GM21515 (cell line): ENCODE data around the gene RBX1.
"Not testable (repeated sequence)": the region's sequence is repeated elsewhere in the genome, so short reads cannot be mapped to it uniquely, and the experiment has no call there.

Source experiments
- ATAC-seq: cut with Tn5 transposase; IDR thresholded peaks from one replicate; pipeline ENCODE4 v1.9.1; 2021; ENCODE audit not compliant: unreplicated experiment

Gene RBX1

GRCh38 chr22:40950962-40951794 is at the start of gene RBX1:
Gene RBX1 (plus strand): TSS chr22:40951378. CDS start chr22:40951399, 21 bp downstream.
- peak; percentile 80 for ATAC-seq

DNA sequence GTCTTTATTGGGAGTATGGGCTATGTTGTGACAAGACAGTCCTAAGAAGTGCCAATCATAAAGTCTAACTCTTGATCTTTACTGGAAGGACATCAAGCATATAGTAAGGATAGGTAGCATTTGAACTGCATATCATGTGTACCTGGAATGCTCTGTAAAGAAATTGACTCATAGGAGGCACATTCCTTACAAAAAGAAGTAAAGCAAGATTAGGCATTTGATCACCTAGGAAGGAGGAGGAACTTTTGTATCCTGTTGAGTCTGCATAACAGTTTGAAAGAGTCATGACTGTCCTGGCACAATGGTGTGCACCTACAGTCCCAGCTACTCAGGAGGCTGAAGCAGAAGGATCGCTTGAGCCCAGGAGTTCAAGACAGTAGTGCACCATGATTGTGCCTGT is 47.1 kb upstream of the RBX1 start:
- ATAC-seq, result no peak

GRCh38 chr22:40908895-40909294 is 42.3 kb upstream of the RBX1 start:
- ATAC-seq, result no peak

DNA sequence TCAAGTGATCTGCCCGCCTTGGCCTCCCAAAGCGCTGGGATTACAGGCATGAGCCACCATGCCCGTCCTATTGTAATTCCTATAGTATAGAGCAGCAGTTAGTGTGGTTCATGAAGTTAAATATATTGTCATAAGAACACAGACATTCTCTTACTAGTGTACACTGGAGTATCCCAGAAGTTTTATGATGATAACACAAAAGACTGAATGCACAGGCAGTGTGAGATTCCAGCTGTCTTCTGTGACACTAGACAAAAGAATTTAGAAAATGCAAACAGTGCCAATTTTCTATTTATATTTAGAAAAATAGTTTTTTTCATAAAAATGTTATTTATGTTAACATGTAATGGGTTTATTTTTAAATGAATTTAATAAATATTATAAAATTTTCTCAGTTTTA is 39.4 kb upstream of the RBX1 start:
- no peak for ATAC-seq

DNA sequence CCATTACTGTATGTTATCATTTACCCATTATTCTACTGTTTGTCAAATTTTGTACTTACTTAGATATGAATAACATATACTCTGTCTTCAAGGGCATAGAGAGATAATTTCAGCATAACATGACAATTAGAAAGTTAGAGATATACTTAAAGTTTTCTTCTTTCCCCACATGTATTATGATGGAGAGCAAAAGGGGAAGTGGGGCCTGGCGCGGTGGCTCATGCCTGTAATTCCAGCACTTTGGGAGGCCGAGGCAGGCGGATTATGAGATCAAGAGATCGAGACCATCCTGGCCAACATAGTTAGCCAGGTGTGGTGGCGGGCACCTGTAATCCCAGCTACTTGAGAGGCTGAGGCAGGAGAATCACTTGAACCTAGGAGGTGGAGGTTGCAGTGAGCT is 38.2 kb upstream of the RBX1 start:
- ATAC-seq, result not testable (repeated sequence)

- ATAC-seq, result no peak
Measured at GRCh38 chr22:40919446-40919845, 31.7 kb upstream of the RBX1 start.

- ATAC-seq, result no peak
Measured at GRCh38 chr22:40920526-40920925, 30.7 kb upstream of the RBX1 start.

- no peak for ATAC-seq
Measured at GRCh38 chr22:40922484-40923303, 28.5 kb upstream of the RBX1 start.

DNA sequence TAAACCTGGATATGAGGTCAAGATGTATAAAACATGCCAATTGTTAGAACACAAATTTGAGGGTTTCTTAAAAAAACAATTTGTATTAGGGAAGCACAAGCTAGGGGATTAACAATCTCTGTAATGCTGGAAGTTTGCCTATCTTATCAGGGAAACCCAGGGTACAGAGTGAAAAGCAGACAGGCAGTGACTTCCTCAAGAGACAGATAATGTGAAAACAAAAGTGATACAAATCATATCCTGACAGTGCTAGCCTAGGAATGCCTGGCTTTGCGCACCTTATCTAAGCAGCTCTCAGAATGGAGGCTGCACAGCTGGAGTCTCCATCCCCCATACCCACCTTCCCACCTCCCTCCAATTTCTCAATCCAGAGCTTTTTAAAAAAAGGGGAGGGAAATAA is 22.5 kb upstream of the RBX1 start:
- ATAC-seq, result no peak

- ATAC-seq, result no peak
Measured at GRCh38 chr22:40932396-40932795, 18.8 kb upstream of the RBX1 start.

- no peak for ATAC-seq
Measured at GRCh38 chr22:40939202-40939601, 12.0 kb upstream of the RBX1 start.

GRCh38 chr22:40951795-40952605 is 822 bp downstream of the RBX1 start:
- no peak for ATAC-seq

GRCh38 chr22:40953471-40953870 is 2.3 kb downstream of the RBX1 start:
- no peak for ATAC-seq

GRCh38 chr22:40954113-40954512 is 2.9 kb downstream of the RBX1 start:
- ATAC-seq, result no peak

- no peak for ATAC-seq
Measured at GRCh38 chr22:40955571-40955970, 4.4 kb downstream of the RBX1 start.

DNA sequence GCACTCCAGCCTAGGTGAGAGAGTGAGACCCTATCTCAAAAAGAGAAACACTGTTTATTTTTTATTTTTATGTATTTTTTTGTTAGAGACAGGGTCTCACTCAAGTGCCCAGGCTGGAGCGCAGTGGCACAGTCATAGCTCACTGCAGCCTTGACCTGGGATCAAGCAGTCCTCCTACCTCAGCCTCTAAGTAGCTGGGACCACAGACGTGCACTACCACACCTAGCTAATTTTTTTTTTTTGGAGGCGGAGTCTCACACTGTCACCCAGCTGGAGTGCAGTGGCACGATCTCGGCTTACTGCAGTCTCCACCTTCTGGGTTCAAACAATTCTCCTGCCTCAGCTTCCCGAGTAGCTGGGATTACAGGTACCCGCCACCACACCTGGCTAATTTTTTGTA is 6.4 kb downstream of the RBX1 start:
- ATAC-seq, result no peak

DNA sequence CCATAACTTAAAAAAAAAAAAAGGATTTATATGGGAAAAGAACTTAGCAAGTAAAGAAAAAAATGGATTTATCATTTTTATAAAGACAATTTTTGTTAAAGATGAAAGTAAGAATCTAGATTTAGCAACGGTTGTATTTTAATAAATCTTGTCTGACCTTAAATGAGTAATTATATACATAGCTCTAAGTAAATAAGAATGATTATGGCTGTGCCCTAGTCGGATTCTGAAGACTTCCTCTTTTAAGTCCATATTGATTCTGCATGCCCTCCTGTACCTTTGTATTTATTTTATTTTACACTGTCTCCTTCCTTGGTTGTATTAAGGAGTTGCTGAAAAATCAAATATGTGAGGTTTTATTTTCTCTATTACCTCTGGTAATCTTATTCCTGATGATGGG is 7.1 kb downstream of the RBX1 start:
- no peak for ATAC-seq

- no peak for ATAC-seq
Measured at GRCh38 chr22:40960145-40960544, 9.0 kb downstream of the RBX1 start.

GRCh38 chr22:40965936-40966725 is 15.0 kb downstream of the RBX1 start:
- no peak for ATAC-seq

DNA sequence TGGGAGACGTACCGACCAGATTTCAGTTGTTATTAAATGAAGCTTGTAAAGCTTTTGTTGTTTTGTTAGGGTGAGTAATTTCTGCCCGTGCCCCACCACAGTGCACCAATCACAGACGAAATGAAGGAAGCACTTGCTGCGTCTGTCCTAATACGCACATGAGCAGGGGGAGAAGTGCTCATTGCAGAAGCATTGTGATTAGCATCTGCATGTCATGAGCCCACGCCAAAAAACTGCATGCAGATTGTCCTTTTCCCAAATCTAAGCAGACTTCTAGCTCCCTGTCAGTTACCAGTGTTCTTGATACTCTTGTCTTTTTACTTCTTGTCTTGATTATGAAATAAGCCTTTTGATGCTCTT is 15.5 kb downstream of the RBX1 start:
- no peak for ATAC-seq
